Measurements from ENCODE around the gene KCNQ1.

Gene KCNQ1

DNA sequence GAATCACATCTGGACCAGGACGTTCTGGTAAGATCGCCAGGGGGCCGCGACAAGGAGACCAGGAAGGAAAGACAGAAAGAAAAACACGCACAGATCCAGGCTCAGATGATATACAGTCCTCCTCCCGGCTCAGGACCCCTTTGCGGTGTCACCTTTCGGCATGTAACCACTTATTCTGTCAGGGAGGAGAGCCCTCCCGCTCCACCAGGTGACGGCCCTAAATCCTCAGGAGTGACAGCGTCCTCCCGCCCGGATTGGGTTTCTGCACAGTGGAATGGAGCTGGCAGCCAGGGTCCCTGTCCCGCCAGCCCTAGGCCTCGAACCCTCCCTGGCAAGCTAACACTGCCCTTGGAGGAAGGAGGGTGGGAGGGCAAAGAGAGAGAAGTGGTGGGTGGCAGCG lies 279.3 kb downstream of the KCNQ1 start:
- no peak overlapping the region for H3K27ac Mint-ChIP-seq
- H3K36me3 Mint-ChIP-seq: peaks cover 3% of the 10 kb centered on the region
- H3K4me1 Mint-ChIP-seq: no peaks in the 10 kb centered on the region
- no peak overlapping the region for H3K4me3 Mint-ChIP-seq
- no peaks in the 10 kb centered on the region for H3K27me3 Mint-ChIP-seq
- H3K9me3 Mint-ChIP-seq: no peaks in the 10 kb centered on the region

DNA sequence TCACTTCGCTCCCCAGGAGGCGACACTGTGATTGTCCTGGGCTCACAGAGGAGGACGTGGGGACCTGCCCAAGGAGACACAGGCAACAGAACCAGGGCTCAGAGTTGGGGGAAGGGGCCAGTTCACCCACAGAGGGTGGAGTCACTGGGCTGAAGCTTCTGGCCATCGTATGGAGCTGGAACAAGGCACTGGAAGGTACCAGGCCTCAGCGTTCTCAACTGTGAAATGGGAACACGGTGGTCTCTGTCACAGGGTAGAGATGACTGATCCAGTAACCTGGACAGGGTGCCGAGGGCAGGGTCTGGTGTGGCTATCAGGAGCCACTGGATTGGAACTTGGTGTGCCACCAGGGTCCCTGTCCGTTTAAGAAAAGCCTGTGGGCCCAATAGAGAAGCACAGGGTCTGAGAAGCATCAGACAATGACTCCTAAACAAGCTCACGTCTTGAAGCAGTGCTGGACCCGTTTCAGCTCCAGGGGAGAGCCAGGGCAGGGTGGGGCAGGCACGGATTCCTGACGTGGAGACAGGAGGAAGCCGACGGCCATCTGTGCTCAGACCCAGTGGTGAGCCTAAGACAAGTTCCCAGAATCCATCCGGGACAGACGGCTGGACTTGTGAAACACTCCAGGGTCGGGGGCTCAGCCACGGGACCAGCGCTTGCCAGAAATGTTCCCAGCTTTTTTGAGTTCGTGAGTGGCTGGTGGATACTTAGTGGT lies 280.0 kb downstream of the KCNQ1 start:
- H3K27ac Mint-ChIP-seq: no peak overlapping the region
- H3K4me3 Mint-ChIP-seq: no peak overlapping the region
- no peaks in the 10 kb centered on the region for H3K27me3 Mint-ChIP-seq
- H3K9me3 Mint-ChIP-seq: no peaks in the 10 kb centered on the region
- H3K4me1 Mint-ChIP-seq: no peaks in the 10 kb centered on the region
- H3K36me3 Mint-ChIP-seq: peaks cover 3% of the 10 kb centered on the region

DNA sequence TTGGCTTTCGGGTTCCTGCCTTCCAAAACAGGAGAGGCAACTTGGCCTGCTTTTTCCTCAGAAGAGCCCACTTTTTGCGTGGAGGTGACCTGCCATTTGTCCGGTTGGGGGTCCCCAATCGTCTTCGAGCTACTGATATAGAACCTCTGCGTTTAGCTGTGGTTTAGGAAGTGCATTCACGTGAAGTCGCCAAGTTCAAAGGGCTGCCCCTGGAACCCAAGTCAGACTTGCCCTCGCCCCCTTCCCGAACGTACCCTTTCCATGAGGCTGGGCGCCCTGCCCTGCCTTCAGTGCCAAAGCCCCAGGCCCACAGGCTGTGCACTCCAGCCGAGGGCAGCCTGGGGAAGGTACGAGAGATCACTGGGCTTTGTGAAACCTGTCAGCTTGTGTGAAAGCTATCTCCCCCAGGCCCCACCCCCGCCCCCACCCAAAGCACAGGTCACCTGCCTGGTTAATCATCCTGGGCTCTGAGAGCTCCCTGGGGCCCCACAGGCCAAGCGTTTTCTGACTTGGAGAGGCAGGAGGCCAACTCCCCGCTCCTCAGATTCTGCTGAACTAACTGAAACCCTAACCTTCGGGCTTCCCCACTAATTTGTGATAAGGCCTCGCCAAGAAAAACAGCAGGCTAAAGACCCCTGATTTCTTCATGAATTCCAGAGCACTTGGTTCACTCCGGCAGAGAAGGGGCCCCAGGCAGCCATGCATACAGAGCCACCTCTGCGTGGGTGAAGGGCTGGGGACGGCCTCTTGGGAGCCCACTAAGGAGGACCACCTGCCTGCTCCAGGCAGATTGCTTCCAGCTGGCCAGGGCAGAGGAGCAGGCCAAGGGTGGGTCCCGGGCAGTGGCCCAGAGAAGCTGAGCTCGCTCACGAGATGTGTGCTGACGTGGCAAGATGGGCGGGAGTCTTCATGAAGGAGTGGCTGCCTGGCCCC lies 280.8 kb downstream of the KCNQ1 start:
- H3K36me3 Mint-ChIP-seq: peaks cover 3% of the 10 kb centered on the region
- H3K4me3 Mint-ChIP-seq: no peak overlapping the region
- H3K4me1 Mint-ChIP-seq: no peaks in the 10 kb centered on the region
- H3K27me3 Mint-ChIP-seq: no peaks in the 10 kb centered on the region
- no peak overlapping the region for H3K27ac Mint-ChIP-seq
- no peaks in the 10 kb centered on the region for H3K9me3 Mint-ChIP-seq

DNA sequence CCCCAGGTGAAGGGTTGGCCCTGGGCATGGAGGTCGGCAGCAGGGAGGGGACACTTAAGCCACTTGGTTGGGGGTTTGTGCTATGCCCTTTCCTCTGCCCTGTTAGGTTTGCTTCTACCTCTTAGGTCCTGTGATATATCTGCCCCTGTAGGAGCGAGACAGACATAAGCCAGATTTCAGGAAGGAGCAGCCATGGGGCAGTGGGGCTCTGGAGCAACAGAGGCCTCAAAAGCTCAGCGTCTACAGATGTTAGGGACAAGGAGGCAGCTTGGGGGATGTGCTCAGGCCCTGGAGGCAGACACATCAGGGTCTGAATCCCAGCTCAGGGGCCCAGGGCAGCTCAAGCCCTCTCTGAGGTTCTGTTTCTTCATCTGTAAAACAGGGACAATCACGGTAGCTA lies 282.2 kb downstream of the KCNQ1 start:
- Mint-ChIP-seq H3K36me3 (peaks cover 3% of the 10 kb centered on the region), H3K9me3 (no peaks in the 10 kb centered on the region), H3K4me1 (no peaks in the 10 kb centered on the region), H3K27ac (no peak overlapping the region), H3K4me3 (no peak overlapping the region), H3K27me3 (no peaks in the 10 kb centered on the region)

DNA sequence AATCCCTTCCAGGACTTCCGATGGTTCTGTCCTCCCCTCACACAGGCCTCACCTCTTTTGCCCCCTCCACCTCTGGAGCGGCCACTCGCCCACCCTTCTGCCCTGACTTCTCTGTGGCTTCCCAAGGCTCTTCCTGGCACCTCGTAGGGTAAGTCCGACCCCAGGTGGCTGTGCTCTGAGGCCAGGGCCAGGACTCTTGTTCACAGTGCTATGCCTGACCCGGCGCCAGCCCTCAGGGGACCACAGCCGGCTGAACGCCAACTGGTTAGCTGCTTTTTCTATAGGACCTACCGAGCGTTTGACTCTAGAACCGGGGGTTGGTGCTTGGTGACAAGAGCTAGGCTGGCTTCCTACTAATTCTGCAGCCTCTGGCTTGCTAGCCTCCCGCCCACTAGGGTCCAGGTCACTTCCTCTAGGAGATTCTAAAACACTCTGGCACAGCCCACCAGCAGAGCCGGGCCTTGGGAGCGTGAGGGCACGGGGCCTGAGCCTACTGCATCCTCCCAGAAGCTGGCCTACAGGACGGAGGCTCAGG lies 283.4 kb downstream of the KCNQ1 start:
- no peaks in the 10 kb centered on the region for H3K4me1 Mint-ChIP-seq
- H3K27ac Mint-ChIP-seq: peak overlapping the region; percentile 35
- no peaks in the 10 kb centered on the region for H3K36me3 Mint-ChIP-seq
- no peaks in the 10 kb centered on the region for H3K9me3 Mint-ChIP-seq
- H3K27me3 Mint-ChIP-seq: no peaks in the 10 kb centered on the region
- no peak overlapping the region for H3K4me3 Mint-ChIP-seq

DNA sequence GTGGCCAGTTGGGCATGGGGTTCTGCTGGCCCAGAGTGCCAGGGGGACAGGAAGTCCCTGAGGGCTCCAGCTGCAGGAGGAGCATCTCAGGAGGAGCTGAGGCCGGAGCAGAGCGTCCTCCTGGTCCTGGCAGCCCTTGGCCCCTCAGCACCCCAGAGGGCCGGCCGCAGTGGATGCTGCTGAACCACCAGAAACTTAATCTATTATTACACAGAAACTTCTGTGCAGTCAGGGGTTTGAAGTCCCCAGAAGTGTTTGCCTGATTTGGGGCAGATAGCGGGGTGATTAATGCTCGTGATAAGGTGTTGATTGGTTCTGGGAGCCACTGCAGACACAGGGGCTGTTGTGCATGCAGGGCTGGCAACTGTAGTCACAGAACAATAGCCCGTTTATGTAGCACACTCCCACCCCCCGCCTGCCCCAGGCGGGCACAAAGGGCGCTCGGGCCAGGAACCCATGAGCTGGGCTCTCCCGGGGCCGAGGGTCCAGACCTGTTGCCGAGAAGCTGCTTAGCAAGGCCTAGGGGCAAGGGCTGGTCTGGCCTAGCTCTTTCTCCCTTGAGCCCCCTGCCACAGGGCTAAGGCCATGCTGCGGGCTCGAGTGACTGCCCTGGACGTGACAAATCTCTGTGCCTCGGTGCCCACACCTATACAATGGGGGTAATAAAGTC lies 284.0 kb downstream of the KCNQ1 start:
- Mint-ChIP-seq H3K27me3 (no peaks in the 10 kb centered on the region), H3K4me3 (no peak overlapping the region), H3K4me1 (no peaks in the 10 kb centered on the region), H3K27ac (no peak overlapping the region), H3K36me3 (no peaks in the 10 kb centered on the region), H3K9me3 (no peaks in the 10 kb centered on the region)

DNA sequence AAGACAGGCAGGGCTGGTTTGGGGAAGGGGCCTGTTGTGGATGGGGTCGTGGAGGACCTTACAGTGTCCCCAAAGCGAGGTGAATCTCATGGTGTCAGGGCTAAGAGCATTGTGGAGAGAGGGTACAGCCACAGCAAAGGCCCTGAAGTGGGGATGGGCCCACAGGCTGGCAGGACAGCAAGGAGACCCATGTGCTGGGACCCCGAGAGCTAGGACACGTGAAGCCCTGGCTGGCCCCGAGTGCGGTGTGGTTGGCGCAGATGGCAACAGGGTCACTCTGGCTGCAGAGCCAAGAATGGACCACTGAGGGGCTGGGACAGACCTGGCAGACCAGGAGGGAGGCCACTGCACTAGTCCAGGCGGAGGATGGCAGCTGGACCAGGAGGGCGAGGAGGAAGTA lies 285.0 kb downstream of the KCNQ1 start:
- no peaks in the 10 kb centered on the region for H3K36me3 Mint-ChIP-seq
- no peak overlapping the region for H3K27ac Mint-ChIP-seq
- H3K27me3 Mint-ChIP-seq: no peaks in the 10 kb centered on the region
- no peaks in the 10 kb centered on the region for H3K4me1 Mint-ChIP-seq
- H3K9me3 Mint-ChIP-seq: no peaks in the 10 kb centered on the region
- H3K4me3 Mint-ChIP-seq: no peak overlapping the region

DNA sequence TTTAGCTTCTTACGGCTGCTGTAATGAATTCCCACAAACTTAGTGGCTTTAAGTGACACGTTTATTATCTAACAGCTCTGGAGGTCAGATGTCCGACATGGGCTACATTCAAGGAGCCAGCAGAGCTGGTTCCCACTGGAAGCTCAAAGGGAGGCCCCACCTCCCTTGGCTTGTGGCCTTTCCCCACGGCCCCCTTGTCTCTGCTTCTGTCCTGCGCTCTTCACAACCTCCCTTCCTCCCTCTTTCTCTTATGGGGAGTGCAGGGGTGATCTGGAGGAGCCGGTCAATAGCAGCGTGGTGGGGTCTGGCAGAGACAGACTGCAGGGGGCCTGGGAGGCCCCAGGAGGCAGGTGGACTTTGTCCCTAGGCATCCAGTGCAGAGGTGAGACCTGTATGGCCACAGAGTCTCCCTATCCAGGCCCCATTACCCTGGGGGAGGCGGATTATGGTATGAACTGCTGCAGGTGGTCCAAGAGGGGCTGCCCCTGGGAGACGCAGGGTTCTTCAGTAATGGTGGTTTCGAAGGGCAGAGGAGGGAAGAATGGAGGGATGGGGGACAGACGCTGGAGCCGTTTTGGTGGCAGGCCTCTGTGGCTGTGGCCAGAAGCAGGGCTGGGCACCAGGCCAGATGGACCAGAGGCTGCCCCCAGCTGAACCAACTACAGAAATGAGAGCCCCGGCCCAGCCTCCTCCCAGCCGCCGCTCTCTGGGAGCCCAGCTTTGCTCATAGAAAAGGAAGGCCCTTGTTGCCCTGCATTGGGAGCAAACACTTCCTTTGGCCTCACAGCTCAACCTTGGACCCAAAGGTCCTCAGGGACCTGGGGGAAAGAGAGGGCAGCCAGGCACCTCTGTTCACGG lies 285.7 kb downstream of the KCNQ1 start:
- Mint-ChIP-seq H3K36me3 (no peaks in the 10 kb centered on the region), H3K27ac (no peak overlapping the region), H3K4me1 (no peaks in the 10 kb centered on the region)

DNA sequence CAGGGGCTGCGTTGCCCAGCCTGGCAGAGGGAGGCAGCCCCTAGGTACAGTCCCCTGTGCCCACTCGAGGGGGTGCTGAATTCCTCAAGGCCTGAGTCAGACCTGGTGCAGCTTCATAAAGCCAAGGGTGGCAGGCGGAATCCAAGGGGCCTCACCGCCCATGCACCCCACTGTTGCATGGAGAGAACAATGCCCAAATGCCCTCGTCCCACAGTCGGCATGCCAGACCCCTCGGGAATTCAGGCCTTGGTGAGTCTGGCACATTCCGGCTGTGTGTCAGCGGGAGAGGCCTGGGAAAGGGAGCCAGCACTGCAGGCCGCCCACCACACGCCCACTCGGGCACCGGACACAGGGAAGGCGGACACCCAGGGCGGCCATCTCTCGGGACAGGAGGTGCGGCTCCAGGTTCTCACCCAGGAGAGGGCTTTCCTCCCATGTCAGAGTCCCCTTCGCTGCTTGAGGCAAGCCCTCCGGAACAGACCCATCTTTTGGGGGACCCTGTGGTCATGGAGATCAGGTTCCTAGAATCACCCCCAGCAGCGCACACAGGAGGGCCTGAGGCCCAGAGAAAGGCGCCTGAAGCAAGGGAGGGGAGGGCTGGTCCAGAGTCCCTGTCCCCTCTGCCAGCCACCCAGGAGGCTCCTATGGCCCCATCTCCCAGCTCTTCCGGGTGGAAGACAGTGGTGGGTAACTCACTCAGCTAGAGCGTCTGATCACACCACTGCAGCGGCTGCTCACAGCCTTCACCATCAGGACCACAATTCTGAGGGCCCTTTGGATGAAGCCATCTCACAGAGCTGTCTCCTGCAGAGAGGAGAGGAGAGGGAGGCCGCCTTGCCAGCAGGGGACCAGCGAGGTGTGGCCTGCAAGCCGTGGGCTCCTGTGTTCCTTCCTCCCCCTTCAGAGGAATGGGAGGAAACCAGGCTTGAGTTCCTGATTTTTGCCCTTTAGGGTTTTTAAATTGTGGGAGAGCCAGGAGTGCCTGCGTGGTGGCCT lies 286.6 kb downstream of the KCNQ1 start:
- Mint-ChIP-seq H3K4me3 (no peak overlapping the region), H3K36me3 (no peaks in the 10 kb centered on the region), H3K27ac (no peak overlapping the region), H3K27me3 (no peaks in the 10 kb centered on the region), H3K9me3 (no peaks in the 10 kb centered on the region), H3K4me1 (no peaks in the 10 kb centered on the region)

More for the DNA sequence above, 285.7 kb downstream of the KCNQ1 start:
- Mint-ChIP-seq H3K9me3 (no peaks in the 10 kb centered on the region), H3K4me3 (no peak overlapping the region), H3K27me3 (no peaks in the 10 kb centered on the region)

DNA sequence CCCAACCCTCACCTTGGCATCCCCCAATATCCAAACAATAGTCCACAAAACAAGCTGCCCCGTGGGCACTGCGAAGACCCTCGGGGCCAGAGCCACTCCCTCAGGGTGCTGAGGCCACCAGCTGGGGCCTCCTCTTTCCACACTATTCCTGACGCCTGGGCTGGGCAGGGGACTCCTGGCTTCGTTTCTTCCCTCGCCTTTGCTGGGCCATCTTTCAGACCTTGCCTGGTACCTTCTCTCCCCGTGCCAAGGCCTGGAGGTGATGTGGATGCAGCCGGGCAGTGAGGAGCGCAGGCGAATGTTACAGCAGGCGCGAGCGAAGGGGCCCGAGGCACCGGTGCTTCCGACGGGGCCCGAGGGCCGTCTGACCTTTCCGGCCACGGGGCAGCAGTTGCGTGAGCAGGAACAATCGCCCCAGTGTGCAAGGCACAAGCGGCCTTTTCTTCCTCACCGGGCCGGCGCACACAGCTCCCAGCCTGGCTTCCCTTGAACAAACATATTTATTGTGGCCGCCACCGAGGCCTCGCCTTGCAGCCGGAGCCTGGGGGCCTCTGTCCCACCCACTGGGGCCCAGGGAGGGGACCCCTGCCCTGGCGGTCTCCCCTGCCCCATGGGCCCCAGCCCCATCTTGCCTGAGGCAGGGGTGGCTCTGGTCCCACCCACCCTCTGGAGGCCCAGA lies 287.6 kb downstream of the KCNQ1 start:
- H3K27ac Mint-ChIP-seq: no peak overlapping the region
- no peak overlapping the region for H3K4me3 Mint-ChIP-seq
- H3K27me3 Mint-ChIP-seq: no peaks in the 10 kb centered on the region
- no peaks in the 10 kb centered on the region for H3K4me1 Mint-ChIP-seq
- no peaks in the 10 kb centered on the region for H3K36me3 Mint-ChIP-seq
- no peaks in the 10 kb centered on the region for H3K9me3 Mint-ChIP-seq

DNA sequence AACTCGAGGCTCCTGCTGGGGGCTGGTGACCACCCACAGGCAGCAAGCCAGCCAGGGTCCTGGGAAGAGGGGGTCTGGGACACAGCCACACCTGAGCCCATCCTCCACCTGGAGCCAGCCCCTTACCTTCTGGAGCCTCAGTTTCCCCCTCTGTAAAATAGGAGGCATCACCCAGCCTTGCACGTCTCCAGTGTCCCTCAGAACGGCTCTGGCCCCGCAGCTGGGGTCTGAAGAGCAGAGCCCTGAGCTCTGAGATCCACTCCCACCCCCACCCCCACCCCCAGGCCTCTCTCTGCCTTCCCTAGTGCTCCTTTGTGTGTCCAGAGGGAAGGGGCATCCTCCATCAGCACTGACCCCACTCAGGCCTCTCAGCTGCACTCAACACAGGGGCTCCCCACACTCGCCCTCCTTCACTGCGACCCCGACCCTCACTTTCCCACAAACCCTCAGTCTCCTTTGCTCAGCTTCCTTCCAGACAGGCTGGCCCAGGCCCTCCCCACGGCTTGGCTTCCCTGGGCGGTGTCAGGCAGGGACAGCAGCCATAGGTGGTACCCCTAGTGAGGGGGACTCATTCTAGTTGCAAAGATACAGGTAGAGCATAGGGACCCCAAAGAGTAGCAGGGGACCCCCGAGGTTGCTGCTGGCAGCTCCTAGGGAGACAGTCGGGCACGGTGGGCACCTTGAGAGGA lies 288.3 kb downstream of the KCNQ1 start:
- H3K4me3 Mint-ChIP-seq: no peak overlapping the region
- H3K36me3 Mint-ChIP-seq: no peaks in the 10 kb centered on the region
- H3K4me1 Mint-ChIP-seq: no peaks in the 10 kb centered on the region
- H3K9me3 Mint-ChIP-seq: no peaks in the 10 kb centered on the region
- H3K27ac Mint-ChIP-seq: no peak overlapping the region
- no peaks in the 10 kb centered on the region for H3K27me3 Mint-ChIP-seq

DNA sequence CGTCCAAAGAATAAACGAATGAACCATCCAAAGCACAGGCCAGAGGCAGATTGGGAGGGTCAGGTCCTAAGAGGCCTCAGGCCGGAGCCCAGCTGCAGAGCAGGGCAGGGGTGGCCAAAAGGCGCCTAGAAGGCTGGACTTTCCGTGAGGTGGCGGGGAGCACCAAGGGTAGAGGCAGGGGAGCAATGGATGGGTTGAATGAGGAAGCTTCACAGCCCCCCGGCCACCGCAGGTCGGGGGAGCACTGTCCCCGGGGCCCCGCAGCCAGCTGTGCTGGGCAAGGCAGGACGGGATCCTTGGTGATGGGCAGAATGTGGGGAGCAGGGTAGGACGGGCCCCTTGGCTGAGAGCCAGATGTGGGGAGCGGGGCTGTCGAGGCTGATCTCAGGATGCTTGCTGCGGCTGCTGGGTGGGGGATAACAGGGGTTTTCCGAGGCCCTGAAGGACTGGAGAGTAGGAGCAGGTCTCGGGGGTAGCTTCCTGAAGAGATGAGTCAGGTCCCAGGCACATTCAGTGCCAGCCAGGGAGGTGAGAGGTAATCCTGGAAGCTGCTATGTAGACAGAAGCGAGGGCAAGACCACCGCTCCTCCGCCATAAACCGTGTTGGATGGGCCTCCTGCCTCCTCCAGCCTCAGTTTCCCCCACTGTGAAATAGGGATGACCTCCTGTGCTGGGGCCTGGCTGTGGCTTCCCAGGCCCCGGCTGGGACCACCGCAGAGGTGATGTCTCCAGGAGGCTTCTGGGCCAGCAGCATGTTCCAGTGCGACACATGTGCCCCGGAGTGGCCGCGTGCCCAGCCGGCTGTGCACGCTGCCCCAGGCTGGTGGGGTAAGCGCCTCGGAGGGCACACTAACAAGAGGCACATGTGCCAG lies 289.6 kb downstream of the KCNQ1 start:
- Mint-ChIP-seq H3K9me3 (no peaks in the 10 kb centered on the region), H3K36me3 (no peaks in the 10 kb centered on the region), H3K27me3 (no peaks in the 10 kb centered on the region), H3K4me3 (no peak overlapping the region), H3K27ac (no peak overlapping the region), H3K4me1 (no peaks in the 10 kb centered on the region)

Measured in activated naive CD4-positive, alpha-beta T cell treated with anti-CD3 and anti-CD28 coated beads, Interleukin-2, amount 50 U/mL, for 24 hours (primary cell).